Measurements from ENCODE around the gene PATJ.

Gene PATJ

GRCh38 chr1:62209931-62210595 lies 467.8 kb downstream of the PATJ start (continued):
- TF ChIP-seq TSHZ2 (CRISPR knock-in tag; IDR thresholded peaks at IDR 0.05) (no peak), BACH2 (CRISPR knock-in tag; IDR thresholded peaks at IDR 0.05; ENCODE audit: borderline replicate concordance) (no peak), TOX (CRISPR knock-in tag; IDR thresholded peaks at IDR 0.05; ENCODE audit: borderline replicate concordance) (no peak), RARB (CRISPR knock-in tag; IDR thresholded peaks at IDR 0.05) (no peak)

GRCh38 chr1:62210960-62211359 lies 468.7 kb downstream of the PATJ start:
- TF ChIP-seq TCF4 (CRISPR knock-in tag; IDR thresholded peaks at IDR 0.05; ENCODE audit: borderline replicate concordance) (no peak), ESRRG (CRISPR knock-in tag; IDR thresholded peaks at IDR 0.05) (no peak), BACH2 (CRISPR knock-in tag; IDR thresholded peaks at IDR 0.05; ENCODE audit: borderline replicate concordance) (no peak), SNAI2 (CRISPR knock-in tag; IDR thresholded peaks at IDR 0.05) (no peak), TSHZ2 (CRISPR knock-in tag; IDR thresholded peaks at IDR 0.05) (no peak), ZNF565 (CRISPR knock-in tag; conservative IDR thresholded peaks at IDR 0.05; ENCODE audit: low read depth) (no peak), CSRNP3 (CRISPR knock-in tag; IDR thresholded peaks at IDR 0.05) (no peak), ISL1 (CRISPR knock-in tag; IDR thresholded peaks at IDR 0.05) (no peak), ZFP3 (CRISPR knock-in tag; IDR thresholded peaks at IDR 0.05) (no peak), ARNTL (CRISPR knock-in tag; IDR thresholded peaks at IDR 0.05; ENCODE audit: borderline replicate concordance, low read depth) (no peak), CSDC2 (CRISPR knock-in tag; IDR thresholded peaks at IDR 0.05) (no peak), ZNF8 (CRISPR knock-in tag; IDR thresholded peaks at IDR 0.05) (no peak), OSR1 (CRISPR knock-in tag; IDR thresholded peaks at IDR 0.05) (no peak), RARB (CRISPR knock-in tag; IDR thresholded peaks at IDR 0.05) (no peak), GLIS3 (CRISPR knock-in tag; IDR thresholded peaks at IDR 0.05) (no peak), ZFP30 (CRISPR knock-in tag; IDR thresholded peaks at IDR 0.05) (no peak)

GRCh38 chr1:62212411-62212810 lies 470.1 kb downstream of the PATJ start:
- ATAC-seq, result no peak
- no peak for TF ChIP-seq TOX (CRISPR knock-in tag; IDR thresholded peaks at IDR 0.05; ENCODE audit: borderline replicate concordance)
- TF ChIP-seq ZNF565 (CRISPR knock-in tag; conservative IDR thresholded peaks at IDR 0.05; ENCODE audit: low read depth), result no peak
- TF ChIP-seq ZFP30 (CRISPR knock-in tag; IDR thresholded peaks at IDR 0.05), result no peak
- no peak for TF ChIP-seq BACH2 (CRISPR knock-in tag; IDR thresholded peaks at IDR 0.05; ENCODE audit: borderline replicate concordance)
- TF ChIP-seq OSR1 (CRISPR knock-in tag; IDR thresholded peaks at IDR 0.05), result no peak
- no peak for TF ChIP-seq CSRNP3 (CRISPR knock-in tag; IDR thresholded peaks at IDR 0.05)
- no peak for TF ChIP-seq PPARA (CRISPR knock-in tag; IDR thresholded peaks at IDR 0.05; ENCODE audit: borderline replicate concordance)
- no peak for TF ChIP-seq ZC3H10 (CRISPR knock-in tag; IDR thresholded peaks at IDR 0.05)
- TF ChIP-seq RARB (CRISPR knock-in tag; IDR thresholded peaks at IDR 0.05), result no peak
- no peak for TF ChIP-seq GLIS3 (CRISPR knock-in tag; IDR thresholded peaks at IDR 0.05)
- TF ChIP-seq TCF4 (CRISPR knock-in tag; IDR thresholded peaks at IDR 0.05; ENCODE audit: borderline replicate concordance), result no peak
- no peak for TF ChIP-seq ISL1 (CRISPR knock-in tag; IDR thresholded peaks at IDR 0.05)
- no peak for TF ChIP-seq TSHZ2 (CRISPR knock-in tag; IDR thresholded peaks at IDR 0.05)
- TF ChIP-seq SNAI2 (CRISPR knock-in tag; IDR thresholded peaks at IDR 0.05), result no peak

More at GRCh38 chr1:62210960-62211359, 468.7 kb downstream of the PATJ start:
- no peak for ATAC-seq
